HG02571 (cell line): ENCODE measurements around the gene BCAS3.
"Not testable (repeated sequence)": the region's sequence is repeated elsewhere in the genome, so short reads cannot be mapped to it uniquely, and the experiment has no call there.

Source experiments
- ATAC-seq: cut with Tn5 transposase; IDR thresholded peaks from one replicate; pipeline ENCODE4 v1.9.1; 2021; ENCODE audit warnings: mild to moderate bottlenecking, moderate library complexity; ENCODE audit not compliant: unreplicated experiment

BCAS3 gene

GRCh38 chr17:60976861-60977260, 299.2 kb downstream of the BCAS3 start:
- ATAC-seq: not testable (repeated sequence)

GRCh38 chr17:60989379-60989778, 311.7 kb downstream of the BCAS3 start:
- no peak for ATAC-seq

GRCh38 chr17:60989846-60990245, 312.2 kb downstream of the BCAS3 start:
- no peak for ATAC-seq

GRCh38 chr17:60993497-60993896, 315.8 kb downstream of the BCAS3 start:
- no peak for ATAC-seq

- no peak for ATAC-seq
These were observed 318.0 kb downstream of the BCAS3 start for GRCh38 chr17:60995680-60996079.

GRCh38 chr17:61000911-61001310, 323.3 kb downstream of the BCAS3 start:
- no peak for ATAC-seq

- no peak for ATAC-seq
These were observed 324.7 kb downstream of the BCAS3 start for GRCh38 chr17:61002316-61002736.

GRCh38 chr17:61005358-61005757, 327.7 kb downstream of the BCAS3 start:
- no peak for ATAC-seq

- ATAC-seq: not testable (repeated sequence)
These were observed 328.3 kb downstream of the BCAS3 start for GRCh38 chr17:61005958-61006357.

GRCh38 chr17:61007980-61008379, 330.3 kb downstream of the BCAS3 start:
- no peak for ATAC-seq

GRCh38 chr17:61009663-61010062, 332.0 kb downstream of the BCAS3 start:
- no peak for ATAC-seq

- ATAC-seq: no peak
These were observed 333.1 kb downstream of the BCAS3 start for GRCh38 chr17:61010661-61011170.

GRCh38 chr17:61011251-61011650, 333.6 kb downstream of the BCAS3 start:
- ATAC-seq: no peak

- ATAC-seq: no peak
These were observed 338.3 kb downstream of the BCAS3 start for GRCh38 chr17:61015966-61016365.

GRCh38 chr17:61017317-61018006, 339.8 kb downstream of the BCAS3 start:
- ATAC-seq: no peak

GRCh38 chr17:61018938-61019337, 341.3 kb downstream of the BCAS3 start:
- ATAC-seq: no peak

- no peak for ATAC-seq
These were observed 346.3 kb downstream of the BCAS3 start for GRCh38 chr17:61023996-61024395.

GRCh38 chr17:61026818-61027217, 349.2 kb downstream of the BCAS3 start:
- ATAC-seq: no peak

GRCh38 chr17:61029181-61029580, 351.5 kb downstream of the BCAS3 start:
- ATAC-seq: no peak

GRCh38 chr17:61040666-61041065, 363.0 kb downstream of the BCAS3 start:
- no peak for ATAC-seq

GRCh38 chr17:61042348-61042747, 364.7 kb downstream of the BCAS3 start:
- not testable (repeated sequence) for ATAC-seq

GRCh38 chr17:61047515-61047914, 369.9 kb downstream of the BCAS3 start:
- ATAC-seq: no peak
